ENCODE results near the gene LGR5. TPM values are rescaled to one million over a fixed set of nuclear protein-coding genes. Genes with fewer than 3 reads are reported as not detected.
A peak's percentile ranks its signal among the peaks of the same experiment; 100 is the strongest.

Gene LGR5
- total RNA-seq, 1 experiment from 2014 or later, result 0.17 TPM

GRCh38 chr12:71541583-71541982, 102.0 kb downstream of the LGR5 start:
- no peak for DNase-seq (ENCODE audit: low spot score)
- Mint-ChIP-seq H3K36me3 (no peaks in the 10 kb centered on the region), H3K9me3 (no peaks in the 10 kb centered on the region), H3K4me1 (no peaks in the 10 kb centered on the region), H3K4me3 (no peak overlapping the region), H3K27me3 (ENCODE audit: low read depth) (no peaks in the 10 kb centered on the region), H3K27ac (no peak overlapping the region)
- ATAC-seq, result peak; percentile 30; the same call in 1 of the 2 replicates
- ChIA-PET CTCF (no interaction called here), POLR2A (interaction anchor here (0.6 kb wide), 1 partner anchor 211 kb away, joined by 8 read pairs; no protein-coding TSS in a partner anchor)
- TF ChIP-seq NFE2L1 (CRISPR knock-in tag; IDR thresholded peaks at IDR 0.05) (no peak), GABPB1 (CRISPR knock-in tag; IDR thresholded peaks at IDR 0.05) (no peak)
- TF ChIP-seq, protein P1, sequence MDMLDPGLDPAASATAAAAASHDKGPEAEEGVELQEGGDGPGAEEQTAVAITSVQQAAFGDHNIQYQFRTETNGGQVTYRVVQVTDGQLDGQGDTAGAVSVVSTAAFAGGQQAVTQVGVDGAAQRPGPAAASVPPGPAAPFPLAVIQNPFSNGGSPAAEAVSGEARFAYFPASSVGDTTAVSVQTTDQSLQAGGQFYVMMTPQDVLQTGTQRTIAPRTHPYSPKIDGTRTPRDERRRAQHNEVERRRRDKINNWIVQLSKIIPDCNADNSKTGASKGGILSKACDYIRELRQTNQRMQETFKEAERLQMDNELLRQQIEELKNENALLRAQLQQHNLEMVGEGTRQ (CRISPR knock-in tag; IDR thresholded peaks at IDR 0.05), result peak; percentile 72
- TF ChIP-seq, protein P2, sequence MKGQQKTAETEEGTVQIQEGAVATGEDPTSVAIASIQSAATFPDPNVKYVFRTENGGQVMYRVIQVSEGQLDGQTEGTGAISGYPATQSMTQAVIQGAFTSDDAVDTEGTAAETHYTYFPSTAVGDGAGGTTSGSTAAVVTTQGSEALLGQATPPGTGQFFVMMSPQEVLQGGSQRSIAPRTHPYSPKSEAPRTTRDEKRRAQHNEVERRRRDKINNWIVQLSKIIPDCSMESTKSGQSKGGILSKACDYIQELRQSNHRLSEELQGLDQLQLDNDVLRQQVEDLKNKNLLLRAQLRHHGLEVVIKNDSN (CRISPR knock-in tag; IDR thresholded peaks at IDR 0.05), result peak; percentile 55

- ChIA-PET CTCF (no interaction called here), POLR2A (interaction anchor here (0.5 kb wide), 1 partner anchor 14 kb away, joined by 3 read pairs; no protein-coding TSS in a partner anchor)
- H3K4me1 Mint-ChIP-seq, result peaks cover 3% of the 10 kb centered on the region; the same call in 1 of the 2 replicates
- H3K36me3 Mint-ChIP-seq, result no peaks in the 10 kb centered on the region
- TF ChIP-seq PRRX2 (CRISPR knock-in tag; IDR thresholded peaks at IDR 0.05) (no peak), ZNF671 (CRISPR knock-in tag; IDR thresholded peaks at IDR 0.05) (no peak), MYBL2 (CRISPR knock-in tag; IDR thresholded peaks at IDR 0.05) (no peak), GTF2I (CRISPR knock-in tag; conservative IDR thresholded peaks at IDR 0.05) (no peak), ZNF423 (CRISPR knock-in tag; IDR thresholded peaks at IDR 0.05) (no peak), RELA (CRISPR knock-in tag; IDR thresholded peaks at IDR 0.05; ENCODE audit: borderline replicate concordance) (no peak), NR3C1 (CRISPR knock-in tag; conservative IDR thresholded peaks at IDR 0.05; ENCODE audit: low read depth) (no peak), JAZF1 (CRISPR knock-in tag; IDR thresholded peaks at IDR 0.05) (no peak), ZBTB21 (CRISPR knock-in tag; IDR thresholded peaks at IDR 0.05; ENCODE audit: borderline replicate concordance) (no peak), CTCF (IDR thresholded peaks at IDR 0.05) (no peak), TEAD1 (CRISPR knock-in tag; IDR thresholded peaks at IDR 0.05) (no peak), NR2C2 (CRISPR knock-in tag; IDR thresholded peaks at IDR 0.05) (no peak), KAT7 (CRISPR knock-in tag; IDR thresholded peaks at IDR 0.05; ENCODE audit: borderline replicate concordance) (no peak), ZSCAN18 (CRISPR knock-in tag; IDR thresholded peaks at IDR 0.05) (no peak)
- TF ChIP-seq, protein P3, sequence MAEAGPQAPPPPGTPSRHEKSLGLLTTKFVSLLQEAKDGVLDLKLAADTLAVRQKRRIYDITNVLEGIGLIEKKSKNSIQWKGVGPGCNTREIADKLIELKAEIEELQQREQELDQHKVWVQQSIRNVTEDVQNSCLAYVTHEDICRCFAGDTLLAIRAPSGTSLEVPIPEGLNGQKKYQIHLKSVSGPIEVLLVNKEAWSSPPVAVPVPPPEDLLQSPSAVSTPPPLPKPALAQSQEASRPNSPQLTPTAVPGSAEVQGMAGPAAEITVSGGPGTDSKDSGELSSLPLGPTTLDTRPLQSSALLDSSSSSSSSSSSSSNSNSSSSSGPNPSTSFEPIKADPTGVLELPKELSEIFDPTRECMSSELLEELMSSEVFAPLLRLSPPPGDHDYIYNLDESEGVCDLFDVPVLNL (CRISPR knock-in tag; IDR thresholded peaks at IDR 0.05; ENCODE audit: borderline replicate concordance, low read depth), result no peak
- TF ChIP-seq, protein P1 (CRISPR knock-in tag; IDR thresholded peaks at IDR 0.05), result no peak
- TF ChIP-seq, protein P4, sequence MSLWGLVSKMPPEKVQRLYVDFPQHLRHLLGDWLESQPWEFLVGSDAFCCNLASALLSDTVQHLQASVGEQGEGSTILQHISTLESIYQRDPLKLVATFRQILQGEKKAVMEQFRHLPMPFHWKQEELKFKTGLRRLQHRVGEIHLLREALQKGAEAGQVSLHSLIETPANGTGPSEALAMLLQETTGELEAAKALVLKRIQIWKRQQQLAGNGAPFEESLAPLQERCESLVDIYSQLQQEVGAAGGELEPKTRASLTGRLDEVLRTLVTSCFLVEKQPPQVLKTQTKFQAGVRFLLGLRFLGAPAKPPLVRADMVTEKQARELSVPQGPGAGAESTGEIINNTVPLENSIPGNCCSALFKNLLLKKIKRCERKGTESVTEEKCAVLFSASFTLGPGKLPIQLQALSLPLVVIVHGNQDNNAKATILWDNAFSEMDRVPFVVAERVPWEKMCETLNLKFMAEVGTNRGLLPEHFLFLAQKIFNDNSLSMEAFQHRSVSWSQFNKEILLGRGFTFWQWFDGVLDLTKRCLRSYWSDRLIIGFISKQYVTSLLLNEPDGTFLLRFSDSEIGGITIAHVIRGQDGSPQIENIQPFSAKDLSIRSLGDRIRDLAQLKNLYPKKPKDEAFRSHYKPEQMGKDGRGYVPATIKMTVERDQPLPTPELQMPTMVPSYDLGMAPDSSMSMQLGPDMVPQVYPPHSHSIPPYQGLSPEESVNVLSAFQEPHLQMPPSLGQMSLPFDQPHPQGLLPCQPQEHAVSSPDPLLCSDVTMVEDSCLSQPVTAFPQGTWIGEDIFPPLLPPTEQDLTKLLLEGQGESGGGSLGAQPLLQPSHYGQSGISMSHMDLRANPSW (CRISPR knock-in tag; conservative IDR thresholded peaks at IDR 0.05; ENCODE audit: low read depth), result no peak
- H3K27me3 Mint-ChIP-seq (ENCODE audit: low read depth), result no peaks in the 10 kb centered on the region
- H3K4me3 Mint-ChIP-seq, result no peak overlapping the region
- no peak overlapping the region for H3K27ac Mint-ChIP-seq
- H3K9me3 Mint-ChIP-seq, result no peaks in the 10 kb centered on the region
- DNase-seq (ENCODE audit: low spot score) (no peak), ATAC-seq (no peak)
Measured at GRCh38 chr12:71546322-71546861, 106.8 kb downstream of the LGR5 start.

All from WTC11 (cell line).